ENCODE results near the gene GLT6D1. TPM values are rescaled to one million over a fixed set of nuclear protein-coding genes. Genes with fewer than 3 reads are reported as not detected.

The GLT6D1 gene
- polyA plus RNA-seq, 1 donor: not detected

DNA sequence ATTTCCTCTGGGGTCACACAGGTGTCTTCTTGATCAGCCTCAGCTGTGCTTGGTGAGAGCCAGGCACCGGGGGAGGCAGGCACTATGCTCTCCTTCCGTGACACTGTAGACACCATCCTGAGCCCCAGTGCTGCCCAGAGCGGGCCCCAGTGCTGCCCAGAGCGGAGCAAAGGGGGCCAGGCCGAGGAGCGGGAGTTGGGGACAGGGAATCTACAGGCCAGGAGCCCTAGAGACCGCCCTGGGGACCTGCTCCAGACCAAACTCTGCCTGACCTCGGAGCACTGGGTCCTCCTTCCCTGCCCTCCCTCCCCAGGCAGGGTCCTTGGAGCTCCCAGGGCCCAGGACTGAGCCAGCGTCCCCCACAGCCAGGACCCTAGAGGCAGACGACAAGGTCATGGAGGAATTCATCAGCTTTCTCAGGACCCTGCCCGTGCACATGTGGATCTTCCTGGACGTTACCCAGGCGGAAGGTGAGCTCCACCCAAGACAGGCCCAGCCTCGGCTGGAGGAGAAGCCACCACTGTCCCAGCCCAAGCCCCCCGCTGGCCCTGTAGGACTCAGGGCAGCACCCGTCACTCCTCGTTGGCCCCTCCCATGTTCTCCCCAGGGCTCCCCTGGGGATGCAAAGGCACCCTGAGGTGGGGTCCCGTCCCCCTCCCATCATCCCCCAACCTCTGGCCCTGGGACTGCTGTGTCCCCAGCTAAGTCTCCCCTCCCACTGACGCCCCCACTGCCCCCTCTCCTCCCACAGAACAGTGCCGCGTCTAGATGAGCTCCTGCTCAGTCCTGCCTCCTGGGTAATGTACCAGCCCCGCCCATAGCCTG is 47.6 kb downstream of the GLT6D1 start:
- Histone ChIP-seq H3K36me3 (ENCODE audit: control insufficient read depth, insufficient read depth, low read length) (no peaks in the 10 kb centered on the region), H3K9me3 (ENCODE audit: control insufficient read depth, low read depth, low read length) (no peaks in the 10 kb centered on the region), H3K4me3 (ENCODE audit: low read length) (no peak overlapping the region), H3K27me3 (ENCODE audit: control insufficient read depth, insufficient read depth, low read length) (no peaks in the 10 kb centered on the region), H3K4me1 (ENCODE audit: control insufficient read depth, insufficient read depth, low read length) (no peaks in the 10 kb centered on the region), H3K27ac (ENCODE audit: low read length) (no peak overlapping the region)
- WGBS (ENCODE audit: insufficient coverage, low lambda C conversion rate): no CpG with 5 or more reads among the region's 22 CpGs
- no peak for DNase-seq

GRCh38 chr9:135590486-135591079 is 48.8 kb downstream of the GLT6D1 start:
- no peaks in the 10 kb centered on the region for H3K9me3 ChIP-seq (ENCODE audit: control insufficient read depth, low read depth, low read length)
- no peaks in the 10 kb centered on the region for H3K36me3 ChIP-seq (ENCODE audit: control insufficient read depth, insufficient read depth, low read length)
- H3K27ac ChIP-seq (ENCODE audit: low read length): no peak overlapping the region
- H3K27me3 ChIP-seq (ENCODE audit: control insufficient read depth, insufficient read depth, low read length): no peaks in the 10 kb centered on the region
- H3K4me1 ChIP-seq (ENCODE audit: control insufficient read depth, insufficient read depth, low read length): no peaks in the 10 kb centered on the region
- no peak for DNase-seq
- no CpG with 5 or more reads among the region's 25 CpGs for whole genome bisulfite sequencing (ENCODE audit: insufficient coverage, low lambda C conversion rate)
- no peak overlapping the region for H3K4me3 ChIP-seq (ENCODE audit: low read length)

DNA sequence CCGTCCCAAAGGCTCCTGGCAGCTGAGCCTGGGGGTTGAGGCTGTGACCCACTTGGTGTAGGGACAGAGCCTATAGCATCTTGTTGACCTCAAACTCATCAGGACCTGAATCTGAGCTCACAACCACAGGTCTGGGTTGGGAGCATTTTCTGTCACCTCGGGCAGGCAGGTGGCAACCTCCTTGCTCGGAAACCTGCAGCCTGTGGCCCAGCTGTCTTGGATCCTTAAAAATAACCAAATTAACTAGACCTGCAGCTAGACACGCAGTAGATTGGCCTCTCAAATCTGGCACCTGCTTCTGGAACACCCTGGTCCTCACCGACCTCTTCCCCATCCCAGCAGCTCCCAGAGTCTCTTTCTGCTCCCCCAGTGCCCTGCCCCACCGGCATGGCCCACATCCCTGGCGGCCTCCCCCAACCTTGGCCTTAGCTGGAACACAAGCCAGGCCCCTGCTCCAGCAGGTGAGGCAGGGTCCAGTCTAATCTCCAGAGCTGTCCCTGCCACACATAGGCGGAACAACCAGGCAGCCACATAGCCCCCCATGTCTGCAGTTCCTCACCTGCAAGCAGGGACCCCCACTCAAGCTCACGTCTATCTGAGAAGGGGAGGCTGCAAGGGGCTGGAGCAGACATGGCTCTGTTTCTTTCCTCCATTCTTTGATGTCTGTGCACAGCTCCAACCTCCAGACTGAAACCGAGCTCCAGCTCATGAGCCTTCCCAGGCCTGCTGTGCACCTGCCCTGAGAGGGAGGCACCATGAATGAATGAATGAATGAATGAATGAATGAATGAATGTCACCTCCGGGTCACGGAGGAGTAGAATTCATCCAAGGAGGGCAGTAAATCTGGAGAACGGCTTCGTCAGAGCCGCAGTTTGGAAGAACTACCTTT is 49.5 kb downstream of the GLT6D1 start:
- no CpG with 5 or more reads among the region's 15 CpGs for WGBS (ENCODE audit: insufficient coverage, low lambda C conversion rate)
- no peaks in the 10 kb centered on the region for H3K9me3 ChIP-seq (ENCODE audit: control insufficient read depth, low read depth, low read length)
- DNase-seq: no peak
- H3K4me1 ChIP-seq (ENCODE audit: control insufficient read depth, insufficient read depth, low read length): no peaks in the 10 kb centered on the region
- H3K4me3 ChIP-seq (ENCODE audit: low read length): no peak overlapping the region
- no peaks in the 10 kb centered on the region for H3K36me3 ChIP-seq (ENCODE audit: control insufficient read depth, insufficient read depth, low read length)
- H3K27ac ChIP-seq (ENCODE audit: low read length): no peak overlapping the region
- no peaks in the 10 kb centered on the region for H3K27me3 ChIP-seq (ENCODE audit: control insufficient read depth, insufficient read depth, low read length)

- Histone ChIP-seq H3K9me3 (ENCODE audit: control insufficient read depth, low read depth, low read length) (no peaks in the 10 kb centered on the region), H3K4me1 (ENCODE audit: control insufficient read depth, insufficient read depth, low read length) (no peaks in the 10 kb centered on the region), H3K27ac (ENCODE audit: low read length) (no peak overlapping the region), H3K4me3 (ENCODE audit: low read length) (no peak overlapping the region), H3K27me3 (ENCODE audit: control insufficient read depth, insufficient read depth, low read length) (no peaks in the 10 kb centered on the region), H3K36me3 (ENCODE audit: control insufficient read depth, insufficient read depth, low read length) (no peaks in the 10 kb centered on the region)
- DNase-seq: no peak
- whole genome bisulfite sequencing (ENCODE audit: insufficient coverage, low lambda C conversion rate): no CpG with 5 or more reads among the region's 20 CpGs
These were observed 50.3 kb downstream of the GLT6D1 start for GRCh38 chr9:135588886-135589595.

GRCh38 chr9:135588371-135588770 is 51.0 kb downstream of the GLT6D1 start:
- no peak for DNase-seq
- Histone ChIP-seq H3K36me3 (ENCODE audit: control insufficient read depth, insufficient read depth, low read length) (no peaks in the 10 kb centered on the region), H3K4me1 (ENCODE audit: control insufficient read depth, insufficient read depth, low read length) (no peaks in the 10 kb centered on the region), H3K27ac (ENCODE audit: low read length) (no peak overlapping the region), H3K9me3 (ENCODE audit: control insufficient read depth, low read depth, low read length) (no peaks in the 10 kb centered on the region), H3K4me3 (ENCODE audit: low read length) (no peak overlapping the region), H3K27me3 (ENCODE audit: control insufficient read depth, insufficient read depth, low read length) (no peaks in the 10 kb centered on the region)
- WGBS (ENCODE audit: insufficient coverage, low lambda C conversion rate): no CpG with 5 or more reads among the region's 9 CpGs

DNA sequence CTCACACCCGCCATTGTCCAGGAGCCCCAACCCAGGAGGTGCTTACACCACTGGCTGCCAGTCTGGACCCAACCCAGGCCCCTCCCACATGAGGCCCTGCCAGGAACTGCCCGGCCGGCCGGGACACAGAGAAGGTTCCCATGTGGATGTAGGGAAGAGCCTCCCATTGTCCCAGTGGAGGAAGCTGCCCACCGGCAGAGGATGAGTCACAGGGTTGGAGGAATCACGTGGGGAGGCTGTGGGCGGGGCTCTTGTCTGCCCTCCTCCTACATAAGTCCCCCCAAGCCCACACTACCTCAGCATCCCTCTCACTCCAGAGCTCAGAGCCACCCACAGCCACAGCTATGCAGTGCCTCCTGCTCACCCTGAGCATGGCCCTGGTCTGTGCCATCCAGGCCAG is 51.7 kb downstream of the GLT6D1 start:
- H3K9me3 ChIP-seq (ENCODE audit: control insufficient read depth, low read depth, low read length): no peaks in the 10 kb centered on the region
- no peak overlapping the region for H3K27ac ChIP-seq (ENCODE audit: low read length)
- H3K4me3 ChIP-seq (ENCODE audit: low read length): no peak overlapping the region
- DNase-seq: no peak
- H3K36me3 ChIP-seq (ENCODE audit: control insufficient read depth, insufficient read depth, low read length): no peaks in the 10 kb centered on the region
- H3K27me3 ChIP-seq (ENCODE audit: control insufficient read depth, insufficient read depth, low read length): no peaks in the 10 kb centered on the region
- H3K4me1 ChIP-seq (ENCODE audit: control insufficient read depth, insufficient read depth, low read length): no peaks in the 10 kb centered on the region
- WGBS (ENCODE audit: insufficient coverage, low lambda C conversion rate): no CpG with 5 or more reads among the region's 7 CpGs

DNA sequence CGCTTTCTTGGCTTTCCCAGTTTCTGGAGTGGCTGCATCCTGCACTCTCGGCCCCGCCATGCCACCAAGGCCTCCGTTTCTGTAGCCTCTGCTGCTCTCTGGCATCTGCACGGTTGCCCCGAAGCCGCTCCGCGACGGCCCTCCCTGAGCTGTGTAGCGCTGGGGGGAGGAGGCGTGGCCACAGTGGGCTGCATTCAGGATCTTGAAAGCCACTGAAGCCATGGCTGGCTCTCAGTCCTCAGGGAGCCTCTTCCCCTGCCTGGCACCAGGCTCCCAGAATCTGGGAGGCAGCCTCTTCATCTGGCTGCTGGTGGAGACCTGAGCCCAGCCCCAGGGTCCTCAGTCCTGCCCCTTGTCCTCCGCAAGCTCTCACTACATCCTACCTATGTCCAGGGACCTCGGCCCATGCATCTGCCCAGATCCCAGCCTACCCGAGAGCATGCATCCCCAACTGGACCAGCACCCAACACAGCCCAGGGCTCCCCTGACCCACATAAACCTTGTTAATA is 52.7 kb downstream of the GLT6D1 start:
- Histone ChIP-seq H3K27me3 (ENCODE audit: control insufficient read depth, insufficient read depth, low read length) (no peaks in the 10 kb centered on the region), H3K4me1 (ENCODE audit: control insufficient read depth, insufficient read depth, low read length) (no peaks in the 10 kb centered on the region), H3K9me3 (ENCODE audit: control insufficient read depth, low read depth, low read length) (no peaks in the 10 kb centered on the region), H3K36me3 (ENCODE audit: control insufficient read depth, insufficient read depth, low read length) (no peaks in the 10 kb centered on the region), H3K4me3 (ENCODE audit: low read length) (no peak overlapping the region), H3K27ac (ENCODE audit: low read length) (no peak overlapping the region)
- WGBS (ENCODE audit: insufficient coverage, low lambda C conversion rate): no CpG with 5 or more reads among the region's 15 CpGs
- DNase-seq: no peak

DNA sequence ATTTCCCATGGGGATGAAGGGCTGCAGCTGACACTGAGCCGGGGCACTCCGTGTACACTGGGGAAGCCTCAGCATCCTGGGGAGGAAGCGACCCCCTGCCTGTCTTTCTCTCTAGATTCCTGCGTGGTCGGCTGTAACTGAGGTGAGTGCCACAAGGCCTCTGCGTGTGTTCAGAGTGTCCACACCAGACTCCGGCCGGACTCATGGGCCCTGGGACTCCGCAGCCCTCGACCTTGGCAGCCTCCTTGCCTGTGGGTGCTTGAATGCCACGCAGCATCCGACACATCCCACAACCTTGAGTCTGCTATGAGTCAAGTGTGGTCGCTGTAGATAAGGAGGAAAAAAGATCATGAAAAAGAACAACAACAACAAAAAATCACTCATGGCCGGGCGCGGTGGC is 54.4 kb downstream of the GLT6D1 start:
- Histone ChIP-seq H3K4me3 (ENCODE audit: low read length) (no peak overlapping the region), H3K9me3 (ENCODE audit: control insufficient read depth, low read depth, low read length) (no peaks in the 10 kb centered on the region), H3K27me3 (ENCODE audit: control insufficient read depth, insufficient read depth, low read length) (no peaks in the 10 kb centered on the region), H3K36me3 (ENCODE audit: control insufficient read depth, insufficient read depth, low read length) (no peaks in the 10 kb centered on the region), H3K27ac (ENCODE audit: low read length) (no peak overlapping the region), H3K4me1 (ENCODE audit: control insufficient read depth, insufficient read depth, low read length) (no peaks in the 10 kb centered on the region)
- no peak for DNase-seq
- no CpG with 5 or more reads among the region's 16 CpGs for WGBS (ENCODE audit: insufficient coverage, low lambda C conversion rate)

DNA sequence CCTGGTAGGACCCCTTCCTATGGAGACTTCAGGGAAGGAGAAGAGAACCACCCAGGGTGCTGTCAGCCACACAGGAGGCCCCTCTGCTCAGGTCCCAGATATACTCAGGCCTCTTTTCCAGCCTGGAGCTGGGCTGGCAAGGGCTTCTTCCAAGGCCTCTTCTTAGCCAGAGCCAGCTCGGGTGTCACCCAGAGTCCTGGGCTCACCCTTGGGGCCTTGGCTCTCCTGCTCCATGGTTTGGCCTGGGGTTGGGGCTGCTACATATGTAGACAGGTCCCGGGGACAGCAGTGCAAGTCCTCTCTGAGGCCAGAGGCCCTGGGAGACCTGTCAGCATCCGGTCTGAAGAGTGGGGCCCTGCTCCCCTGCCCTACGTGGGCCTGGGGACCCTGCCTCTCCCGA is 55.0 kb downstream of the GLT6D1 start:
- H3K27me3 ChIP-seq (ENCODE audit: control insufficient read depth, insufficient read depth, low read length): no peaks in the 10 kb centered on the region
- DNase-seq: no peak
- H3K27ac ChIP-seq (ENCODE audit: low read length): no peak overlapping the region
- WGBS (ENCODE audit: insufficient coverage, low lambda C conversion rate): no CpG with 5 or more reads among the region's 5 CpGs
- H3K4me3 ChIP-seq (ENCODE audit: low read length): no peak overlapping the region
- no peaks in the 10 kb centered on the region for H3K9me3 ChIP-seq (ENCODE audit: control insufficient read depth, low read depth, low read length)
- H3K36me3 ChIP-seq (ENCODE audit: control insufficient read depth, insufficient read depth, low read length): no peaks in the 10 kb centered on the region
- no peaks in the 10 kb centered on the region for H3K4me1 ChIP-seq (ENCODE audit: control insufficient read depth, insufficient read depth, low read length)

GRCh38 chr9:135583688-135584011 is 55.7 kb downstream of the GLT6D1 start:
- H3K9me3 ChIP-seq (ENCODE audit: control insufficient read depth, low read depth, low read length): no peaks in the 10 kb centered on the region
- no peak for DNase-seq
- no peaks in the 10 kb centered on the region for H3K36me3 ChIP-seq (ENCODE audit: control insufficient read depth, insufficient read depth, low read length)
- no peak overlapping the region for H3K27ac ChIP-seq (ENCODE audit: low read length)
- no peak overlapping the region for H3K4me3 ChIP-seq (ENCODE audit: low read length)
- H3K4me1 ChIP-seq (ENCODE audit: control insufficient read depth, insufficient read depth, low read length): no peaks in the 10 kb centered on the region
- WGBS (ENCODE audit: insufficient coverage, low lambda C conversion rate): no CpG with 5 or more reads among the region's 16 CpGs
- H3K27me3 ChIP-seq (ENCODE audit: control insufficient read depth, insufficient read depth, low read length): no peaks in the 10 kb centered on the region
